BJ (cell line): ENCODE results near the gene UGGT1. TPM values are rescaled to one million over a fixed set of nuclear protein-coding genes. Genes with fewer than 3 reads are reported as not detected.

Experiments used
- CTCF ChIA-PET: fragments of 350-600 bp; formaldehyde crosslinking; extraction: SDS; loops from one replicate; lab custom pipeline; 2021; ENCODE audit warnings: antibody characterized with exemption, inconsistent platforms; lab: Yijun Ruan, JAX
- POLR2A ChIA-PET: fragments of 300-600 bp; sonication (Branson Sonifier 250); formaldehyde crosslinking; extraction: SDS; loops from one replicate; lab custom pipeline; 2021; ENCODE audit warnings: antibody characterized with exemption; lab: Charles Lee
- DNase-seq: peaks from one replicate; pipeline ENCODE4 v3.0.0-alpha.2; 2011; ENCODE audit warnings: low read depth
- H3K27me3 ChIP-seq: 2 replicates; pipeline ENCODE4 v1.6.0; 2011; ENCODE audit warnings: low read length; ENCODE audit not compliant: control insufficient read depth, insufficient read depth
- H3K36me3 ChIP-seq: 2 replicates; pipeline ENCODE4 v1.5.1; 2011; ENCODE audit warnings: low read length; ENCODE audit not compliant: control insufficient read depth, insufficient read depth
- H3K4me3 ChIP-seq: 2 replicates; pipeline ENCODE4 v1.5.1; 2011; ENCODE audit warnings: low read depth, mild to moderate bottlenecking, control low read depth, low read length
- CTCF ChIP-seq: IDR thresholded peaks from 2 replicates; pipeline ENCODE4 v1.5.1; 2011; ENCODE audit warnings: low read depth, mild to moderate bottlenecking, control low read depth, inconsistent platforms, low read length, moderate library complexity; ENCODE audit not compliant: insufficient read depth
- polyA minus RNA-seq: library from RNA; depleted of rRNA, polyadenylated mRNA; stranded (reverse); fragments of >200 nt; gene quantifications from 2 replicates; pipeline ENCODE4 v1.2.3, GENCODE V29; 2011; rRNA and poly(A)+ RNA removed
- polyA plus RNA-seq: library from polyadenylated mRNA; depleted of rRNA; stranded (reverse); fragments of >200 nt; gene quantifications from 2 replicates; pipeline ENCODE4 v1.2.3, GENCODE V29; 2011; rRNA removed

The UGGT1 gene
- polyA plus RNA-seq (28.6 and 46.4 TPM in 2 replicates), polyA minus RNA-seq (26.2 and 27.0 TPM in 2 replicates)

- TF ChIP-seq CTCF: no peak
- ChIA-PET POLR2A (interaction anchor here (0.6 kb wide), 1 partner anchor 17 kb away, joined by 4 read pairs; no protein-coding TSS in a partner anchor), CTCF (interaction anchor here (0.6 to 1.1 kb wide), 3 partner anchors 26 to 212 kb away, joined by 3 to 5 read pairs (median 3); no protein-coding TSS in a partner anchor)
- Histone ChIP-seq H3K36me3 (0 out of 2 replicates have a peak, but pooled peaks cover 2% of the 10 kb centered on the region), H3K27me3 (no peaks in the 10 kb centered on the region), H3K4me3 (peak within 1 kb of the TSS; percentile 100)
- peak; percentile 84 for DNase-seq
Measured at GRCh38 chr2:128090945-128091725, at the start of gene UGGT1. Gene UGGT1, plus strand, starts transcription at chr2:128091200. Its CDS starts 158 bp downstream, at chr2:128091358.

GRCh38 chr2:128041561-128041960 is 49.4 kb upstream of the UGGT1 start:
- Histone ChIP-seq H3K4me3 (no peak overlapping the region), H3K27me3 (no peaks in the 10 kb centered on the region; the same call in 1 of the 2 replicates), H3K36me3 (no peaks in the 10 kb centered on the region)
- CTCF ChIA-PET: interaction anchor here (2.3 kb wide), 1 partner anchor 22 kb away, joined by 9 read pairs; no protein-coding TSS in a partner anchor
- POLR2A ChIA-PET: no interaction called here
- TF ChIP-seq CTCF: no peak
- no peak for DNase-seq

- no peak for TF ChIP-seq CTCF
- ChIA-PET POLR2A (no interaction called here), CTCF (interaction anchor here (2.3 kb wide), 1 partner anchor 20 kb away, joined by 9 read pairs; no protein-coding TSS in a partner anchor)
Measured at GRCh38 chr2:128043041-128043440, 48.0 kb upstream of the UGGT1 start.

GRCh38 chr2:128053331-128053730 is 37.7 kb upstream of the UGGT1 start:
- no peak overlapping the region for H3K4me3 ChIP-seq
- ChIA-PET POLR2A (no interaction called here), CTCF (interaction anchor here (5.2 kb wide), 1 partner anchor 10 kb away, joined by 22 read pairs; no protein-coding TSS in a partner anchor)
- H3K27me3 ChIP-seq: peaks cover 4% of the 10 kb centered on the region; the same call in 1 of the 2 replicates
- no peak for TF ChIP-seq CTCF
- no peak for DNase-seq
- no peaks in the 10 kb centered on the region for H3K36me3 ChIP-seq

More at GRCh38 chr2:128043041-128043440, 48.0 kb upstream of the UGGT1 start:
- H3K27me3 ChIP-seq: no peaks in the 10 kb centered on the region; the same call in 1 of the 2 replicates
- no peak overlapping the region for H3K4me3 ChIP-seq
- no peaks in the 10 kb centered on the region for H3K36me3 ChIP-seq
- no peak for DNase-seq

GRCh38 chr2:128054104-128054885 is 36.7 kb upstream of the UGGT1 start:
- CTCF ChIA-PET: interaction anchor here (5.2 kb wide), 1 partner anchor 9 kb away, joined by 22 read pairs; no protein-coding TSS in a partner anchor
- no peak for TF ChIP-seq CTCF
- DNase-seq: no peak
- H3K4me3 ChIP-seq: no peak overlapping the region
- peaks cover 4% of the 10 kb centered on the region; the same call in 1 of the 2 replicates for H3K27me3 ChIP-seq
- POLR2A ChIA-PET: no interaction called here
- no peaks in the 10 kb centered on the region for H3K36me3 ChIP-seq
